ENCODE measurements around the gene RC3H2. TPM values are rescaled to one million over a fixed set of nuclear protein-coding genes. Genes with fewer than 3 reads are reported as not detected.

RC3H2 gene
- total RNA-seq, 2 experiments from 2014 or later, result 45.0 to 73.7 TPM

GRCh38 chr9:122808141-122808540, 97.0 kb downstream of the RC3H2 start:
- no peaks in the 10 kb centered on the region for H3K79me2 ChIP-seq (ENCODE audit: insufficient read depth, low read depth, low read length)
- intact Hi-C loops (cut with micrococcal nuclease; ENCODE audit: unreplicated experiment), result no loop called here
- no peak overlapping the region for H3K4me3 ChIP-seq (ENCODE audit: low read depth, low read length, poor library complexity, severe bottlenecking)
- no peaks in the 10 kb centered on the region for H3K36me3 ChIP-seq (ENCODE audit: insufficient read depth, low read length)
- POLR2A ChIA-PET, result interaction anchor here (0.5 kb wide), 1 partner anchor 26 kb away, joined by 5 read pairs; no protein-coding TSS in a partner anchor
- H3K4me1 ChIP-seq (ENCODE audit: insufficient read depth, low read length, poor library complexity, severe bottlenecking), result no peaks in the 10 kb centered on the region
- no peak overlapping the region for H2AFZ ChIP-seq (ENCODE audit: low read length)
- CTCF ChIA-PET (ENCODE audit: unreplicated experiment), result no interaction called here
- no peak for DNase-seq (ENCODE audit: low spot score)
- BruUV-seq (replicated peaks), result no TSS peak
- H3K9me2 ChIP-seq (ENCODE audit: insufficient read depth, low read length), result no peaks in the 10 kb centered on the region
- H3K9me3 ChIP-seq (ENCODE audit: low read length), result no peaks in the 10 kb centered on the region
- no peaks in the 10 kb centered on the region for H4K20me1 ChIP-seq (ENCODE audit: insufficient read depth, low read length)
- H3K4me2 ChIP-seq (ENCODE audit: low read length), result no peak overlapping the region
- no peak for TF ChIP-seq CTCF (conservative IDR thresholded peaks at IDR 0.05; ENCODE audit: low read length)
- no peak overlapping the region for H3K27ac ChIP-seq (ENCODE audit: low read depth, low read length, poor library complexity, severe bottlenecking)

- no peaks in the 10 kb centered on the region for H3K9me2 ChIP-seq (ENCODE audit: insufficient read depth, low read length)
- ChIA-PET POLR2A (no interaction called here), CTCF (ENCODE audit: unreplicated experiment) (no interaction called here)
- no peak for DNase-seq (ENCODE audit: low spot score)
- H3K79me2 ChIP-seq (ENCODE audit: insufficient read depth, low read depth, low read length), result no peaks in the 10 kb centered on the region
- H3K9me3 ChIP-seq (ENCODE audit: low read length), result no peaks in the 10 kb centered on the region
- H3K4me2 ChIP-seq (ENCODE audit: low read length), result no peak overlapping the region
- TF ChIP-seq EZH2phosphoT487 (IDR thresholded peaks at IDR 0.05; ENCODE audit: borderline replicate concordance, low read depth, low read length) (no peak), CTCF (conservative IDR thresholded peaks at IDR 0.05; ENCODE audit: low read length) (no peak)
- H4K20me1 ChIP-seq (ENCODE audit: insufficient read depth, low read length), result no peaks in the 10 kb centered on the region
- no peak overlapping the region for H2AFZ ChIP-seq (ENCODE audit: low read length)
- no peaks in the 10 kb centered on the region for H3K4me1 ChIP-seq (ENCODE audit: insufficient read depth, low read length, poor library complexity, severe bottlenecking)
- no TSS peak for BruUV-seq (replicated peaks)
- H3K4me3 ChIP-seq (ENCODE audit: low read depth, low read length, poor library complexity, severe bottlenecking), result no peak overlapping the region
- intact Hi-C loops (cut with micrococcal nuclease; ENCODE audit: unreplicated experiment), result no loop called here
- no peaks in the 10 kb centered on the region for H3K36me3 ChIP-seq (ENCODE audit: insufficient read depth, low read length)
- no peak overlapping the region for H3K27ac ChIP-seq (ENCODE audit: low read depth, low read length, poor library complexity, severe bottlenecking)
Observed at GRCh38 chr9:122807271-122807900, 97.8 kb downstream of the RC3H2 start.

GRCh38 chr9:122806661-122807060, 98.5 kb downstream of the RC3H2 start:
- CTCF ChIA-PET (ENCODE audit: unreplicated experiment), result no interaction called here
- TF ChIP-seq EZH2phosphoT487 (IDR thresholded peaks at IDR 0.05; ENCODE audit: borderline replicate concordance, low read depth, low read length) (no peak), CTCF (conservative IDR thresholded peaks at IDR 0.05; ENCODE audit: low read length) (no peak)
- Histone ChIP-seq H3K79me2 (ENCODE audit: insufficient read depth, low read depth, low read length) (no peaks in the 10 kb centered on the region), H3K4me3 (ENCODE audit: low read depth, low read length, poor library complexity, severe bottlenecking) (no peak overlapping the region), H3K36me3 (ENCODE audit: insufficient read depth, low read length) (no peaks in the 10 kb centered on the region), H3K4me1 (ENCODE audit: insufficient read depth, low read length, poor library complexity, severe bottlenecking) (no peaks in the 10 kb centered on the region), H3K9me3 (ENCODE audit: low read length) (no peaks in the 10 kb centered on the region), H4K20me1 (ENCODE audit: insufficient read depth, low read length) (no peaks in the 10 kb centered on the region), H3K27ac (ENCODE audit: low read depth, low read length, poor library complexity, severe bottlenecking) (no peak overlapping the region), H2AFZ (ENCODE audit: low read length) (no peak overlapping the region), H3K4me2 (ENCODE audit: low read length) (no peak overlapping the region), H3K9me2 (ENCODE audit: insufficient read depth, low read length) (no peaks in the 10 kb centered on the region)
- DNase-seq (ENCODE audit: low spot score), result no peak
- intact Hi-C loops (cut with micrococcal nuclease; ENCODE audit: unreplicated experiment), result no loop called here
- POLR2A ChIA-PET, result no interaction called here
- BruUV-seq (replicated peaks), result no TSS peak

Data from OCI-LY7 (cell line).